CD4-positive, alpha-beta T cell treated with Interleukin-10 for 1 hour (primary cell): Measurements from ENCODE around the gene CDK13.

Experiments
- DNase-seq: peaks from one replicate; pipeline ENCODE4 v3.0.0-alpha.2; 2020

The CDK13 gene

DNA sequence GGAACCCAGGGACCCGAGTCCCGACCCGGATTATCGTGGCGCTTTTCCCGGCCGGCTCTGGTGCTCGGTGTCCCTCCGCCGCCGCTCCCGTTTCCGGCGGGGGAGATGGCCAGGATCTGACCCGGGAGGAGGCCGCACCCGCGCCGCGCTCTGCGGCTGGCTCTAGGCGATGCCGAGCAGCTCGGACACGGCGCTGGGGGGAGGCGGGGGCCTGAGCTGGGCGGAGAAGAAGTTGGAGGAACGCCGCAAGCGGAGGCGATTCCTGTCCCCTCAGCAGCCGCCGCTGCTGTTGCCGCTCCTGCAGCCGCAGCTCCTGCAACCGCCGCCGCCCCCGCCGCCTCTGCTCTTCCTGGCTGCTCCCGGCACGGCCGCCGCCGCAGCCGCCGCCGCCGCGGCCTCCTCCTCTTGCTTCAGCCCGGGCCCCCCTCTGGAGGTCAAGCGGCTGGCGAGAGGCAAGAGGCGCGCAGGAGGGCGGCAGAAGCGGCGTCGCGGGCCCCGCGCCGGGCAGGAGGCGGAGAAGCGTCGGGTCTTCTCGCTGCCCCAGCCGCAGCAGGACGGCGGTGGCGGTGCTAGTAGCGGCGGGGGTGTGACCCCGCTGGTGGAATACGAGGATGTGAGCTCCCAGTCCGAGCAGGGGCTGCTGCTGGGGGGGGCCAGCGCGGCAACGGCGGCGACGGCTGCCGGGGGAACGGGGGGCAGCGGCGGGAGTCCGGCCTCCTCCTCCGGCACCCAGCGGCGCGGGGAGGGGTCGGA lies 593 bp downstream of the CDK13 start:
- peak; percentile 37 for DNase-seq

DNA sequence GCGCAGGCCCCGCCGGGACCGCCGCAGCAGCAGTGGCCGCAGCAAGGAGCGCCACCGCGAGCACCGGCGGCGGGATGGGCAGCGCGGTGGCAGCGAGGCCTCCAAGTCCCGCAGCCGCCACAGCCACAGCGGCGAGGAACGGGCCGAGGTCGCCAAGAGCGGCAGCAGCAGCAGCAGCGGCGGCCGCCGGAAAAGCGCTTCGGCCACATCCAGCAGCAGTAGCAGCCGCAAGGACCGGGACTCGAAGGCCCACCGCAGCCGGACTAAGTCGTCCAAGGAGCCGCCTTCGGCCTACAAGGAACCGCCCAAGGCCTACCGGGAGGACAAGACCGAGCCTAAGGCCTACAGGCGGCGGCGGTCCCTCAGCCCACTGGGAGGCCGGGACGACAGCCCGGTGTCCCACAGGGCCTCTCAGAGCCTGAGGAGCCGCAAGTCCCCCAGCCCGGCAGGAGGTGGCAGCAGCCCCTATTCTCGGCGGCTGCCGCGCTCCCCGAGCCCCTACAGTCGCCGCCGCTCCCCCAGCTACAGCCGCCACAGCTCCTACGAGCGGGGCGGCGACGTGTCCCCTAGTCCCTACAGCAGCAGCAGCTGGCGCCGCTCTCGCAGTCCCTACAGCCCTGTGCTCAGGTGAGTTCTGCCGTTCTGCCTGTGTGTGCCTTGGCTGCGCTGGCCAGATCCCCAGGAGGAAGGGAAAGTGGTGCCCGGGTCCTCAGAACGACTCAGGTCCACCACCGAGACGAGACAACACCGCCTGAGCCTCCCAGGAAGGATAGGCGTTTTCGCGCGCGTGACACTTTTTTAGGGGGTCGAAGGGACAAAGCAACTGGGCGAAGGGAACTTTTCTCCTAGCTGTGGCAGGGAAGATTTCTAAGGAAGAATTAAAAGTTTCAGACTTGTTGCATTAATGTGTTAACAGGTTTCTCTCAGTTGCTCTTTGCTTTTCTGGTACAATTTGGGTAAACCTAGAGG lies 1.5 kb downstream of the CDK13 start:
- DNase-seq, result peak; percentile 73

DNA sequence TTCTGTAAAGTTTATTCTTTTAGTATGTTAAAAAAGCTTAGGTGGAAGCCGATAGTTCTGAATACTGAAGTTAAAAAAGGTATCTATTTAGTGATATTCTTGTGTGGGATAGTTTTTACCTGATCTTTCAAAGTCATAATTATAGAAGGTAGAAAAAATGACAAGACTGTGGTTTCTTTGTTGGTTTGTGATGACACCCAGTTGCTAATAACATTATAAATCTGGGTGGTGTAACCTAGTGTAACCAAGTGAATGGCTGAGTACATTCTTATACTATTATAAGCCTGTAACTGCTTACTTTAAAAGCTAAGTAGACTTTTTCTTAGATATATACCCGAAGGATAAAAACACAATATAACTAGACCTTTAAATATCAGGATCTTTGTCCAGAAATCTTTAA lies 2.3 kb downstream of the CDK13 start:
- peak; percentile 53 for DNase-seq

DNA sequence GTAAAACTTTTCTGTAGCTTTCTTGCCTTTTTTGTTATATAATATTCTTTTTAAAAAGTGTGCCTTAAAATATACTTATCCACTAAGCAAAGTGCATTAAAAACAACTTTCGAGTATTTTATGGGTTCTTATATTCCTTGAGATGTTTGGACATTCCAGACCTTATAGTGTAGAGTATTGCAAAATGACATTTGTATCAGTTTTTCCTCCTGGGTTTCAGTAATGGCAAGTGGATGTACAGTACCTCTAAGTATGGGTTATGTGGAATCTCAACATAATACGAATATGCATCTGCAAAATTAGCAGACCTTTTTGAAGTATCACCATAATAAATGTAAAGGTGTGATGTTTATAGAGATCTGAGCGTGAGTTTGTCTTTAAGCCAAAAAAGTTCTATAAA lies 2.7 kb downstream of the CDK13 start:
- no peak for DNase-seq

DNA sequence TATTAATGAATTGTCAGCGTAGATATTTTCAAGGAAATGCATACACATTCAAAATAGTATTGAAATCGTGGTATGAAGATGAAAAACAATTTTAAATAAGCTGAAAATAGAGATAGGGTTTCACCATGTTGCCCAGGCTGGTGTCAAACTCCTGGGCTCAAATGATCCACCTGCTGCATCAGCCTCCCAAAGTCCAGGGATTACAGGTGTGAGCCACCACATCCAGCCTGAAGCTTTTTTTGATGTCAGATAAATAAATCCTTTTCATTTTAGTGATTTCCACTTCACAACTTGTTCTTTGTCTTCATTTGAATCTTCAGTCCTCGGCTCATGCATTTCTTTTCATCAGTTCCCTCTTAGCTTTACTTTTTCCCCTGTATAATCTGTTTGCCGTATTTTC lies 4.6 kb downstream of the CDK13 start:
- no peak for DNase-seq

DNA sequence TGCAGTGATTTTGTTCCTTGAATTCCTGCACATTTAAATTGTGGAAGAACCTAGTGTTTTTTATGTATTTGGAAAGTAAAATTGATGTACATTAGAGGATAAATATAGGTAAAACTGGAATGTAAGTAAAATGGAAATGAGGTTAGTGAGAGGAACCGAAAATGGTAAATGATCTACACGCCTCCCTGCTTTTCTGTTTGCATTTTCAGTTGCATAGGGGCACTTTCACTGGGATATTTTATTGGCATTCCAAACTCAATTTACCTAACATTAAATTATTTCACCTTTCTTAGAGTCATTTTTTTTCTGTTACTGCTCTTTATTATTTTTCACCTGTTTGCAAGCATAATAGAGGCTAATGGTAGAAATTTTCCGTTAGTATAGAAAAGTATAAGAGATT lies 8.0 kb downstream of the CDK13 start:
- no peak for DNase-seq

DNA sequence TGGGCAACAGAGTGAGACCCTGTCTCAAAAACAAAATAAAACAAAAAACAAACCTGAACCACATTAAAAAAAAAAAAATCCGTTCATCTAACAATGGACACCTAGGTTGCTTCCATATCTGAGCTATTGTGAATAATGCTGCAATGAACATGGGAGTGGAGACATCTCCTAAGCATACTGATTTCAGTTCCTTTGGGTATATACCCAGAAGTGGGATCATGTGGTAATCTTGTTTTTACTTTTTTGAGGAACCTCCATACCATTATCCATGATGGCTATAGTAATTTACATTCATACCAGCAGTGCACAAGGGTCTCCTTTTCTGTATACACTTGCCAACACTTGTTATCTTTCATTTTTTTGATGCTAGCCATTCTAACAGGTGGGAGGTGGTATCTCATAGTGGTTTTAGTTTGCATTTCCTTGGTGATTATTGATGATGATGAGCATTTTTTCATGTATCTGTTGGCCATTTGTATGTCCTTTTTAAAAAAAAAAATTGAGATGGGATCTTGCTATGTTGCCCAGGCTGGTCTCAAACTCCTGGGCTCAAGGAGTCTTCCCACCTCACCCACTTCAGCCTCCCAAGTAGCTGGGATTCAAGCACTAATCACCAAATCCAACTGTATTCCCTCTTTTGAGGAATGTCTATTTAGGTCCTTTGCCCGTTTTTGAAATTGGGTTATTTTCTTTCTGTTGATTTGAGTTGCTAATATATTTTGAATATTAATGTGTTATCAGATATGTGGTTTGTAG lies 17.5 kb downstream of the CDK13 start:
- DNase-seq, result no peak

DNA sequence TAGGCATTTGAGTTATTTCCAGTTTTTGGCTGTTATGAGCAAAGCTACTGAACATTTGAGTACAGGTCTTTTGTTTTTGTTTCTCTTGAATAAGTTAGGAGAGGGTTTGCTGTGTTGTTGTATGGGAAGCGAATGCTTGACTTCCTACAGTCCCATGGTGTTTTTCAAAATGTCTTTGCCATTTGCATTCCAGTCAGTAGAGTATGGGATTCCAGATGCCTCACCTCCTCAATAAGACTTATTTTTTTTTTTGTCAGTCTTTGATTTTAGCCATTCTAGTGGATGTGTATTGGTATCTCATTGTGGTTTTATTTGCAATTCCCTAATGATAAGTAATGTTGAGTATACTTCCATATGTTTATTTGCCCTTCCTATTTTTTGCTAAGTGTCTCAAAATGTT lies 19.4 kb downstream of the CDK13 start:
- no peak for DNase-seq

DNA sequence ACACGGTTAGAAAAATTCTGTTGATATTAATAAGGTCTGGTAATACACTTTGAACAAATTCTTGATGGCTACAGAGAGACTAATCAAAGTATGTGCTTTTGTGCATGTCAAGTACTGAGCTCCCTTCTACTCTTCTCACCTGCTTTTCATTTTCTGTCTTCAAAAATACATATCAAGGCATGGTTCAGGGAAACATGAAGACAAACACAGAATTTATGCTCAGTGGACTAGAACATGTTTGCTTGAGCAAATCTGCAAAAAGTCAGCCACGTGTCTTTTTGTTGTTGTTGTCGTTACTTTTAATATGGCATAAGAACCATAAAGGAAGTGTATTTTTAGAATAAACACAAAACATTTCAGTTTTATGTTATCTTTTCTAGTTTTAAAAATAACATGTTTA lies 21.9 kb downstream of the CDK13 start:
- DNase-seq, result no peak

DNA sequence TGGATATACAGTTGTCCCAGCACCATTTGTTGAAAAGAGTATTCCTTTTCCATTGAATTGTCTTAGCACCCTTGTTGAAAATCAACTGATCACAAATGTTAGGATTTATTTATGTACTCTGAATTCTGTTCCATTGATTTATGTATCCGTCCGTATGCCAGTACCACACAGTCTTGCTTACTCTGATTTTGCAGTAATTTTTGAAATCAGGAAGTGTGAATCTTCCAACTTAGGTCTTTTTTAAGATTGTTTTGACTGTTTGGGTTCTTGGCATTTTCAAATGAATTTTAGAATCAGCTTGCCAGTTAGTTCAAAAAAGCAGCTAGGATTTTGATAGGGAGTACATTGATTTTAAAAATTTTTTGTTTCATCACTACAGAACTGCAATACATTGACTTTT lies 23.7 kb downstream of the CDK13 start:
- no peak for DNase-seq

DNA sequence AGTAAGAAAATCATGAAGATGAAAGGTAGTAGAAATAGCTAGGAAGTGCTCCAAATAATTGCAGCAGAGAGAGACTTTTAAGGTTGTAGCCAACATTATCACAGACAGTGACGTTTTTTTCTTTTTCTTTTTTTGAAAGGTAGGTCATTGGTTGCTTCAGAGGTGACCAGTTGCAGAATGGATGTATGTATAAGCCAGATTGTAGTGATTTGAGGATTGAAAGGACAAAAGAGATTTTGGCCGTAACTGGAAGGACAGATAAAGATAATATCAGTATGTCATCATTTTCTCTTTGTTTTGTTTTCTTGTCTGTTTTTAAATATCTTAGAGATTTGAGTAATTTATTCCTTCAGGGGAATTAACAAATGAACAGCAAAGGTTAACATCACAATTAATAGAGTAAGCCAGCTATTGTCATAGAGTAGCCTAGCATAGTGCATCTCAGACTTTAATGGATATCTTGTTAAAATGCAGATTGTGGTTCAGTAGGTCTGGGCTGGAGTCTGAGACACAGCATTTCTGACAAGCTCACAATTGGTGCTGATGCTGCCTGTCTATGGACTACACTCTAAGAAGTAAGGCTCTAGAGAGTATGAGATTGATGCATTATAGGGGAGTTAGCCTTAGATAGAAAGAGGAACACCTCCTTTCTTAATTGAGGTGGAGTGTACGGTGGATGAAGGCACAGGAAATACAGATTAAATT lies 28.3 kb downstream of the CDK13 start:
- DNase-seq, result no peak

DNA sequence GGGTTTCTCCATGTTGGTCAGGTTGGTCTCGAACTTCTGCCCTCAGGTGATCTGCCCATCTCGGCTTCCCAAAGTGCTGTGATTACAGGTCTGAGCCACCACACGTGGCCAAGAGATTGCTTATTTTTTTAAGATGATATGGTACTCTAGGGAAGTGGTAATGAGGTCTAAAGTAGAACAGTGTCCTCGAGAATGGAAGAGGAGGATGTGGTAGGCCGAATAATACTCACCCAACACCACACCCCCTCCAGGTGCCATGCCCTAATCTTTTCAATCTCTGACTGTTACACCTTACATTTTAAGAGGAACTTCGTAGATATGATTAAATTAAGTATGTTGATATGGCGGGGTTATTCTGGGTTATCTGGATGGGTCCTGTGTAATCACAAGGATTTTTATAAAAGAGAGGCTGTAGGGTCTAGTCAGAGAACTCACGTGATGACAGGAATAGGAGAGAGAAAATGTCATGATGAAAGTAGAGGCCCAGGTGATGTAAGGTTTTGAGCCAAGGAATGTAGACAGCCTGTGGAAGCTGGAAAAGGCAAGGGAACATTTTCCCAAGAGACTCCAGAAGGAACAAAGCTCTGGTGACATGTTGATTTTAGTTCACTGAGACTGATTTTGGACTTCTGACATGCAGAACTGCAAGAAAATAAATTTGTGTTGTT lies 29.5 kb downstream of the CDK13 start:
- peak; percentile 59 for DNase-seq

DNA sequence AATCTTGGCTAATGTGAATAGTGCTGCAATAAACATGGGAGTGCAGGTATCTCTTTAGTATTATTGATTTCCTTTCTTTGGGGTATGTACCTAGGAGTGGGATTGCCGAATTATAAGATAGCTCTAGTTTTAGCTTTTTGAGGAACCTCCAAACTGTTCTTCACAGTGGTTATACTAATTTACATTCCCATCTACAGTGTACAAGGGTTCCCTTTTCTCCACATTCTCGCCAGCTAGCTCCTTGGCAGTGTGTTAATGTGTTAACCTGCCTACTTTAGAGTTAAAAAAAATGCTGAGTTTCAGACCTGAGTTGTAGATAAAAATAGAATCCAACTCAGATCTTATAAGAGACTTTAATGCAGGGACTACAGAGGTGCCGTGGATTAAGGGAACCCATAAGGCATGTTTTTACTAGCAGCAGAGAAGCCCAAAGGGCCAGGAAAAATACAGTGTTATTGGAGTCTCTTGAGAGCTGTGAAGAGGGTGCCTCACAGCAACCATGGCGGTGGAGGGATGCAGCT lies 35.4 kb downstream of the CDK13 start:
- no peak for DNase-seq

DNA sequence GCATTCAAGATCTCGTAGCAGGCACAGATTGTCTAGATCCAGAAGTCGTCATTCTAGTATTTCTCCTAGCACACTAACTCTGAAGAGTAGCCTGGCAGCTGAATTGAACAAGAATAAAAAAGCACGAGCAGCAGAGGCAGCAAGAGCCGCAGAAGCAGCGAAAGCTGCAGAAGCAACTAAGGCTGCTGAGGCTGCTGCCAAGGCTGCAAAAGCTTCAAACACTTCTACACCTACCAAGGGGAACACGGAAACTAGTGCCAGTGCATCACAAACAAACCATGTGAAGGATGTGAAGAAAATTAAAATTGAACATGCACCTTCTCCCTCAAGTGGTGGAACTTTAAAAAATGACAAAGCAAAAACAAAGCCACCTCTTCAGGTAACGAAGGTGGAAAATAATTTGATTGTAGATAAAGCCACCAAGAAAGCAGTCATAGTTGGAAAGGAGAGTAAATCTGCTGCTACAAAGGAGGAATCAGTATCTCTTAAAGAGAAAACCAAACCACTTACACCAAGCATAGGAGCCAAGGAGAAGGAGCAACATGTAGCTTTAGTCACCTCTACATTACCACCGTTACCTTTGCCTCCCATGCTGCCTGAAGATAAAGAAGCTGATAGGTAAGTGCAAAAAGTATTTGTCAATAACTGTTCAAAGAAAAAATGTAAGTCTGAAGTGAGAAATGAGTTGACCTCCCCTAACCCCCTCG lies 37.7 kb downstream of the CDK13 start:
- peak; percentile 27 for DNase-seq

DNA sequence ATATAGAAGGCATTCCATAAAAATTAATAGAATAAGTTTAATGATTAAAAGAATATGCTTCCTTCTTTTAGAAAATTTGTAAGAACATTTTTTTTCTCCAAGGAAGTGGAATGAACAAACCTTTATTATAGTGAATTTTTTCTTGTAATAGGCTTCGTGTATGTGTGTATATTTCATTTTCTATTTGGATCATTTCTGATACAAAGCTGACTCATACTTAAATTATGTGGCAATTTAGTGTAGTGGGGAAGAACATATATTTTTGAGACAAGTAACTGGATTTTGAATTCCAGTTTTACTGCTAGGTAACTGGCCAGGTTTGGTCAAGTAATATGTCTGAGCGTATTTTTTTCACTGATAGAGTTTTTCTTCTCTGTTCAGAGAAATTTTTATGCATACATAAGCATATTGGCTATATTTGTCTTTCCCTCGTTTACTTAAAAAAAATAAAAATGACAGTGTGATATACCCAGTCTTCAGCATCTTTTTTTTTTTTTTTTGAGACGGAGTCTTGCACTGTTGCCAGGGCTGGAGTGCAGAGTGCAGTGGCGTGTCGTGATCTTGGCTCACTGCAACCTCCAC lies 50.8 kb downstream of the CDK13 start:
- no peak for DNase-seq

DNA sequence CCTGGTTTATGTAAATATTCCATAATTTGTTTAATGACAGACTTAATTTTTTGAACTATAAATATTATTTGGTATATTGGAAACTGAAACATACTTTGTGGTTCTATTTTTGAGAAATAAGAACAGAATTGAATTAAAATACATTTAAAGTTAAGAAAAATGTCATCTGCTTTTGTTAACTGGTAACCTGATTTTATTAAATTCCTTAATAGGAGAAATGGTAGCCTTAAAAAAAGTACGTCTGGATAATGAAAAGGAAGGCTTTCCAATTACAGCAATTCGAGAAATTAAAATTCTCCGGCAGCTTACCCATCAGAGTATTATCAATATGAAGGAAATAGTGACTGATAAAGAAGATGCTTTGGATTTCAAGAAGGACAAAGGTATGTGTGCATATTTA lies 51.6 kb downstream of the CDK13 start:
- no peak for DNase-seq

DNA sequence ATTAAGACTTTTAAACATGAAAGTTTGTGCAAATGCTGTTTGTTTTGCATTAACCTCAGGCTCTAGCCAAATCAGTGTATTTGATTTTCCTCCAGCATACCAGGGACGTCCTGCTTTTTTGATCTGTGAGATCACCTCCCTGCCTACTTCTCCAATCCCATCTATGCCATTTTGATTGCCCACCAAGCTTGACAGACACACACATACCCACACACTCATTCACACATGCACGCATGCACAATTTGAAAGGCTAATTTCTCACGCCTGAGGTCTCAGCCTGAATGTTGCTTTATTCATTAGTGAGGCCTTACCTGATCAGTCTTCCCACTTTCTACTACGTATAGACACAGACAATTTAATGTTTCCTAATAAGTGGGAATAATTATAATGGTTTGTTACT lies 53.5 kb downstream of the CDK13 start:
- DNase-seq, result no peak

DNA sequence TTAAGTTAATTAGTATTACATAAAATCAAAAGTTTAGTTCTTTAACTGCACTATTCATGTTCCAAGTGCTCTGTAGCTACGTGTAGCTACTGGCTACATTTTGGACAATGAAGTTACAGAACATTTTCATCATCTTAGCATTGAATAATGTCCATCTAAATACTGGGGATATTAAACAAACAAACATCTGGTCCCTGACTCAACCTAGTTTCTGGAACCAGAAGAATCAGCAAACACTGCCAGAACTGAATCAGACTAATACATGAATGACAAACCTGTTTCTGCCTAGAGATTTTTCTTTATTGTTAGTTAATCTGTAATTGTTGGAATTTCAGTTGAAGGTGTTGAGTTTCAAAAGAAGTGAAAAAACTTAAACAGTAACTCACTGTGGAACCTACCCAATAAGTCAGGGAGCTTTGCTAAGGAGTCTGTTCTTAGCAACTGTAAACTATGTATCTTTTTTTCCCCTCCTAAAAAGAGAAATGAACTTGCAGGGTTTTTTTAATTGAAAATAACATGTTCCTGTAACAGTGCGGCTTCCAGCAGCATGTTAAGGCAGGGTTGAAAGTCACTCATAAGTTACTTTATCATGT lies 58.3 kb downstream of the CDK13 start:
- no peak for DNase-seq

DNA sequence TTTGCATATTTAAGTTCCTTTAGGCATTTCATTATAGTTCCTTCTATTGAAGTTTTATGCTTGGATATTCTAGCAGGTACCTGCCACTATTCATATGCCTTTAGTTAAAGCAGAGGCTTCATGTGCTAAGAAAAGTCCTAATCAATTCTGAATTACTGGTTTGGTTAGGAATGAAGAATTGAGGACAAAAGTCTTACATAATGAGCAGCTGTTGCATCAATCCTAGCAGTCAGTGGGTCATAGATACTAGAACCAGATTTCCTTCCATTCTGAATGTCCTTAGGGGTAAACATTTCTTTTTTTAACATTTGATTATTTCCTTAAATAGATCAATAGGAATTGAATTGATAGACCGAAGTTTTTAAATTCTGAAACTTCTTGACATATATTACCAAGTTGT lies 59.2 kb downstream of the CDK13 start:
- DNase-seq, result no peak

DNA sequence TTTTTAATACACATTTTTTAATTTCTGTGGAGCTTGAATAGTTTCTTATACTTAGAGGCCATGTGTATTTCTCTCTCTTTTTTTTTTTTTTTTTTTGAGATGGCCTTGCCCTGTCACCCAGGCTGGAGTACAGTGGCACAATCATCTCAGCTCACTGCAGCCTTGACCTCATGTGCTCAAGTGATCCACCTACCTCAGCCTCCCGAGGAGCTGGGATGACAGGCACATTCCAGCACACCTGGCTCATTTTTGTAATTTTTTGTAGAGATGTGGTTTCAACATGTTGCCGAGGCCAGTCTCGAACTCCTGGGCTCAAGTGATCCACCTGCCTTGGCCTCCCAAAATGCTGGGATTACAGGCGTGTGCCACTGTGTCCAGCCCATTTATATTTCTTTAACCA lies 64.3 kb downstream of the CDK13 start:
- DNase-seq, result no peak
